ENCODE data around the gene EPS8. TPM values are rescaled to one million over a fixed set of nuclear protein-coding genes. Genes with fewer than 3 reads are reported as not detected.

EPS8 gene
- total RNA-seq, 4 donors from 2014 or later, result 93.7 to 173 (median 109) TPM

GRCh38 chr12:15738438-15739015 is 50.7 kb downstream of the EPS8 start:
- Histone ChIP-seq H3K9me3 (no peaks in the 10 kb centered on the region), H3K27ac (no peak overlapping the region), H3K4me1 (no peaks in the 10 kb centered on the region), H3K27me3 (no peaks in the 10 kb centered on the region), H3K36me3 (no peaks in the 10 kb centered on the region), H3K4me3 (no peak overlapping the region)
- no peak for DNase-seq
- TF ChIP-seq POLR2A (IDR thresholded peaks at IDR 0.05), result no peak
- TF ChIP-seq, protein P1, sequence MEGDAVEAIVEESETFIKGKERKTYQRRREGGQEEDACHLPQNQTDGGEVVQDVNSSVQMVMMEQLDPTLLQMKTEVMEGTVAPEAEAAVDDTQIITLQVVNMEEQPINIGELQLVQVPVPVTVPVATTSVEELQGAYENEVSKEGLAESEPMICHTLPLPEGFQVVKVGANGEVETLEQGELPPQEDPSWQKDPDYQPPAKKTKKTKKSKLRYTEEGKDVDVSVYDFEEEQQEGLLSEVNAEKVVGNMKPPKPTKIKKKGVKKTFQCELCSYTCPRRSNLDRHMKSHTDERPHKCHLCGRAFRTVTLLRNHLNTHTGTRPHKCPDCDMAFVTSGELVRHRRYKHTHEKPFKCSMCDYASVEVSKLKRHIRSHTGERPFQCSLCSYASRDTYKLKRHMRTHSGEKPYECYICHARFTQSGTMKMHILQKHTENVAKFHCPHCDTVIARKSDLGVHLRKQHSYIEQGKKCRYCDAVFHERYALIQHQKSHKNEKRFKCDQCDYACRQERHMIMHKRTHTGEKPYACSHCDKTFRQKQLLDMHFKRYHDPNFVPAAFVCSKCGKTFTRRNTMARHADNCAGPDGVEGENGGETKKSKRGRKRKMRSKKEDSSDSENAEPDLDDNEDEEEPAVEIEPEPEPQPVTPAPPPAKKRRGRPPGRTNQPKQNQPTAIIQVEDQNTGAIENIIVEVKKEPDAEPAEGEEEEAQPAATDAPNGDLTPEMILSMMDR (IDR thresholded peaks at IDR 0.05), result no peak
- intact Hi-C loops (cut with DNase I; ENCODE audit: low total_unique reads), result no loop called here

GRCh38 chr12:15735837-15736615 is 53.2 kb downstream of the EPS8 start:
- H3K27me3 ChIP-seq, result no peaks in the 10 kb centered on the region
- peaks cover 0 to 5% of the 10 kb centered on the region in 2 donors for H3K4me1 ChIP-seq
- intact Hi-C loops (cut with DNase I; ENCODE audit: low total_unique reads), result no loop called here
- H3K4me3 ChIP-seq, result no peak overlapping the region
- DNase-seq, result no peak
- no peaks in the 10 kb centered on the region for H3K36me3 ChIP-seq
- no peaks in the 10 kb centered on the region for H3K9me3 ChIP-seq
- TF ChIP-seq POLR2A (IDR thresholded peaks at IDR 0.05), result no peak
- TF ChIP-seq, protein P1 (IDR thresholded peaks at IDR 0.05), result no peak
- no peak overlapping the region for H3K27ac ChIP-seq

DNA sequence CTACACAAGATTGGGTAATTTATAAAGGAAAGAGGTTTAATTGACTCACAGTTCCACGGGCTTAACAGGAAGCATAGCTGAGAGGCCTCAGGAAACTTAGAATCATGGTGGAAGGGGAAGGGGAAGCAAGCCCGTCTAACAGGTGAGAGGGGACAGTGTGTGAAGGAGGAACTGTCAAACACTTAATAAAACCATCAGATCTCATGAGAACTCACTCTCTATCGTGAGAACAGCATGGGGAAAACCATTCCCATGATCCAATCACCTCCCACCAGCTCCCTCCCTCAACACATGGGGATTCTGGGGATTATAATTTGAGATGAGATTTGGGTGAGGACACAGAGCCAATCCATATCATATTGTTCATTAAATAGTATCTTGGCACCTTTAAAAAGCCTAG is 56.1 kb downstream of the EPS8 start:
- Histone ChIP-seq H3K4me1 (peaks cover 0 to 5% of the 10 kb centered on the region in 2 donors), H3K9me3 (no peaks in the 10 kb centered on the region), H3K4me3 (no peak overlapping the region), H3K27ac (peak overlapping the region; percentile 70 to 77), H3K36me3 (no peaks in the 10 kb centered on the region), H3K27me3 (no peaks in the 10 kb centered on the region)
- no peak for TF ChIP-seq POLR2A (IDR thresholded peaks at IDR 0.05)
- TF ChIP-seq, protein P1 (IDR thresholded peaks at IDR 0.05), result no peak
- intact Hi-C loops (cut with DNase I; ENCODE audit: low total_unique reads), result no loop called here
- no peak for DNase-seq

- Histone ChIP-seq H3K9me3 (no peaks in the 10 kb centered on the region), H3K27me3 (no peaks in the 10 kb centered on the region), H3K4me3 (no peak overlapping the region), H3K36me3 (no peaks in the 10 kb centered on the region), H3K4me1 (peaks cover 4 to 5% of the 10 kb centered on the region in 2 donors), H3K27ac (peak overlapping the region; percentile 70 to 77)
- TF ChIP-seq, protein P1 (IDR thresholded peaks at IDR 0.05), result no peak
- TF ChIP-seq POLR2A (IDR thresholded peaks at IDR 0.05), result no peak
- intact Hi-C loops (cut with DNase I; ENCODE audit: low total_unique reads), result no loop called here
- DNase-seq, result no peak
These were observed 56.7 kb downstream of the EPS8 start for GRCh38 chr12:15732341-15733061.

- Histone ChIP-seq H3K27ac (peak overlapping the region; percentile 70 to 77), H3K4me1 (peaks cover 4 to 5% of the 10 kb centered on the region in 2 donors), H3K9me3 (no peaks in the 10 kb centered on the region), H3K4me3 (no peak overlapping the region), H3K36me3 (no peaks in the 10 kb centered on the region), H3K27me3 (no peaks in the 10 kb centered on the region)
- intact Hi-C loops (cut with DNase I; ENCODE audit: low total_unique reads), result no loop called here
- TF ChIP-seq, protein P1 (IDR thresholded peaks at IDR 0.05), result no peak
- no peak for TF ChIP-seq POLR2A (IDR thresholded peaks at IDR 0.05)
- no peak for DNase-seq
These were observed 57.2 kb downstream of the EPS8 start for GRCh38 chr12:15731940-15732339.
